Ovary (tissue), 9 donors: Measurements from ENCODE around the gene DYRK1A. TPM values are rescaled to one million over a fixed set of nuclear protein-coding genes. Genes with fewer than 3 reads are reported as not detected.

Experiments
- DNase-seq, 5 donors: peaks; one replicate each; pipeline ENCODE4 v3.0.0-alpha.2; 2019 to 2020
- H3K27ac ChIP-seq, 2 donors: fragments of 200-600 bp; one replicate each; pipeline versions ENCODE4 v1.5.1 to v1.8.0; 2019 to 2022
- H3K27me3 ChIP-seq: fragments of 200-600 bp; one replicate; pipeline ENCODE4 v1.8.0; 2022
- H3K36me3 ChIP-seq: fragments of 200-600 bp; sonication (generic); one replicate; pipeline ENCODE4 v1.5.1; 2019
- H3K4me1 ChIP-seq: one replicate; pipeline ENCODE4 v1.8.1; 2013; ENCODE audit warnings: mild to moderate bottlenecking, moderate library complexity; ENCODE audit not compliant: insufficient read depth
- H3K4me3 ChIP-seq: fragments of 200-600 bp; sonication (generic); one replicate; pipeline ENCODE4 v1.5.1; 2017
- H3K9me3 ChIP-seq, 2 donors: fragments of 200-600 bp in 1 of 2; sonication (generic) in 1 of 2; one replicate each; pipeline versions ENCODE4 v1.5.1 to v1.8.1; 2013 to 2019; ENCODE audit warnings: mild to moderate bottlenecking in 1 of 2, moderate library complexity in 1 of 2
- EP300 ChIP-seq: sonication (generic); formaldehyde crosslinking; IDR thresholded peaks from one replicate; pipeline ENCODE4 v1.6.1; 2017; ENCODE audit warnings: antibody characterized with exemption
- POLR2A ChIP-seq: fragments of 450-650 bp; IDR thresholded peaks from one replicate; pipeline ENCODE4 v1.6.1; 2017; ENCODE audit warnings: antibody characterized with exemption, mild to moderate bottlenecking, moderate library complexity
- WGBS, 3 donors: extraction: QIAGEN DNeasy Blood & Tissue Kit in 1 of 3; methylation state at CpG; one replicate each; pipeline versions ENCODE4 v1.1.5 to v1.1.7; 2013 to 2017; 5-methylcytosine and 5-hydroxymethylcytosine counted together
- intact Hi-C, 4 donors: fragments of 100-400 bp; cut with DNase I; formaldehyde crosslinking; loops; one replicate each; pipeline versions ENCODE4 v1.11.0 to v1.15.1; 2022 to 2023
- polyA plus RNA-seq, 2 donors: library from polyadenylated mRNA; stranded (reverse); fragments of 200-250 nt in 1 of 2; fragments of 350-450 nt in 1 of 2; fragmentation: Illumina TruSeq in 1 of 2; extraction: RNeasy Lipid Tissue Mini Kit (QIAGEN cat#74804) in 1 of 2; gene quantifications; one replicate each; pipeline ENCODE4 v1.2.3, GENCODE V29; 2013 to 2014
- total RNA-seq, 7 donors: library from RNA; depleted of rRNA in 2 of 7; stranded (reverse); fragments of >200 nt in 2 of 7; fragmentation: NEBNext Ultra II Directional in 3 of 7; extraction: Animal tissue kit (Norgen Biotek cat#: 25700) in 3 of 7; gene quantifications; one replicate each; pipeline versions ENCODE4 v1.1.0 to v1.2.4, GENCODE V29; 2016 to 2023
- TF ChIP-seq, protein P1 (sequence below), 3 donors: fragments of 450-650 bp in 2 of 3; fragments of 200-600 bp in 1 of 3; IDR thresholded peaks; one replicate each; pipeline versions ENCODE4 v1.5.1 to v1.8.0; 2016 to 2022; ENCODE audit warnings: antibody characterized with exemption in 3 of 3, mild to moderate bottlenecking in 1 of 3
- donor health status: DM: no; HTN: no; CAD: no; lungs with moderate emphysema.
- donor health status: DM: no; HTN: no; CAD: no.
- donor health status: Bipolar disorder and iron deficiency.
- donor health status: DM: yes; HTN: yes; CAD: no.
- donor health status: DM: no; HTN: no; CAD: no.
- donor health status: DM: yes; HTN: yes; CAD: no.

DYRK1A gene
- total and polyA plus RNA-seq, 9 donors = 30.9 to 89.0 (median 73.9) TPM

DNA sequence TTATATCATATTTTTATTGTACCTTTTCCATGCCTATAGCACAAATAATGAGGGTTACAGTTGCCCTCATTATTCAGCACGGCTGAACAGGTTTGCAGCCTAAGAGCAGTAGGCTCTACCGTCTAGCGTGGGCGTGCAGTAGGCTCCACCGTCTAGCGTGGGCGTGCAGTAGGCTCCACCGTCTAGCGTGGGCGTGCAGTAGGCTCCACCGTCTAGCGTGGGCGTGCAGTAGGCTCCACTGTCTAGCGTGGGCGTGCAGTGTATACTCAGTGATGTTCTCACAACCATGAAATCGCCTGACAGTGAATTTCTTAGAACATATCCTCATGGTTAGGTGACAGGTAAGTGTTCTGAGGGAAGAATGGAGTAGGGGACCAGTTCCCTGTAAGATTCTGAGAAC, 84.9 kb downstream of the DYRK1A start:
- Histone ChIP-seq H3K9me3 (no peaks in the 10 kb centered on the region), H3K4me3 (no peak overlapping the region), H3K4me1 (peaks cover 17% of the 10 kb centered on the region), H3K27ac (no peak overlapping the region), H3K27me3 (no peaks in the 10 kb centered on the region), H3K36me3 (no peaks in the 10 kb centered on the region)
- 93 to 96% (median 94%) methylated on average over 16 of the region's 16 CpGs for WGBS, 3 donors
- TF ChIP-seq EP300 (no peak), POLR2A (no peak)
- TF ChIP-seq, protein P1, sequence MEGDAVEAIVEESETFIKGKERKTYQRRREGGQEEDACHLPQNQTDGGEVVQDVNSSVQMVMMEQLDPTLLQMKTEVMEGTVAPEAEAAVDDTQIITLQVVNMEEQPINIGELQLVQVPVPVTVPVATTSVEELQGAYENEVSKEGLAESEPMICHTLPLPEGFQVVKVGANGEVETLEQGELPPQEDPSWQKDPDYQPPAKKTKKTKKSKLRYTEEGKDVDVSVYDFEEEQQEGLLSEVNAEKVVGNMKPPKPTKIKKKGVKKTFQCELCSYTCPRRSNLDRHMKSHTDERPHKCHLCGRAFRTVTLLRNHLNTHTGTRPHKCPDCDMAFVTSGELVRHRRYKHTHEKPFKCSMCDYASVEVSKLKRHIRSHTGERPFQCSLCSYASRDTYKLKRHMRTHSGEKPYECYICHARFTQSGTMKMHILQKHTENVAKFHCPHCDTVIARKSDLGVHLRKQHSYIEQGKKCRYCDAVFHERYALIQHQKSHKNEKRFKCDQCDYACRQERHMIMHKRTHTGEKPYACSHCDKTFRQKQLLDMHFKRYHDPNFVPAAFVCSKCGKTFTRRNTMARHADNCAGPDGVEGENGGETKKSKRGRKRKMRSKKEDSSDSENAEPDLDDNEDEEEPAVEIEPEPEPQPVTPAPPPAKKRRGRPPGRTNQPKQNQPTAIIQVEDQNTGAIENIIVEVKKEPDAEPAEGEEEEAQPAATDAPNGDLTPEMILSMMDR (IDR thresholded peaks at IDR 0.05) = no peak
- intact Hi-C loops = no loop called here
- no peak for DNase-seq

DNA sequence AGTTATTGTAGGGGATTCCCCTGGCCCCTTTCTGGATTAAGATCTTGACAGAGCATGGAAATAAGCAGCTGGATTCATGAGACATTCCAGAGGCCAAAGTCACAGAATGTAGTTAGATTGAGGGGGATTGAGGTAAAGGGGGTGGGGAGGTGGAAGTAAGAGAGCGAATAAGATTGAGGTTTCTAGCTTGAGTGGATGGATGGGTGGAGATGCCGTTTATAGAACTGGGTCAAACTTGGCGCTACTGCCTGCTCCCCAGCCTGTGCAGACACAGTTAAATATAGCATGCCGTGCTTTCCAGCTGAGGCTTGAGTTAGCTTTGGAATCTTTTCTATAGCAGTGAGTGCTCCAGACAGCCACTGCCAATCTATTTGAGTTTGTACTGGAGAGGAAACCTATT, 85.7 kb downstream of the DYRK1A start:
- Histone ChIP-seq H3K27me3 (no peaks in the 10 kb centered on the region), H3K9me3 (no peaks in the 10 kb centered on the region), H3K36me3 (no peaks in the 10 kb centered on the region), H3K4me1 (peaks cover 16% of the 10 kb centered on the region), H3K4me3 (no peak overlapping the region), H3K27ac (no peak overlapping the region)
- TF ChIP-seq EP300 (no peak), POLR2A (no peak)
- TF ChIP-seq, protein P1 (IDR thresholded peaks at IDR 0.05) = no peak
- intact Hi-C loops = no loop called here
- WGBS, 3 donors = 48 to 63% (median 51%) methylated on average over 4 of the region's 4 CpGs
- no peak for DNase-seq

DNA sequence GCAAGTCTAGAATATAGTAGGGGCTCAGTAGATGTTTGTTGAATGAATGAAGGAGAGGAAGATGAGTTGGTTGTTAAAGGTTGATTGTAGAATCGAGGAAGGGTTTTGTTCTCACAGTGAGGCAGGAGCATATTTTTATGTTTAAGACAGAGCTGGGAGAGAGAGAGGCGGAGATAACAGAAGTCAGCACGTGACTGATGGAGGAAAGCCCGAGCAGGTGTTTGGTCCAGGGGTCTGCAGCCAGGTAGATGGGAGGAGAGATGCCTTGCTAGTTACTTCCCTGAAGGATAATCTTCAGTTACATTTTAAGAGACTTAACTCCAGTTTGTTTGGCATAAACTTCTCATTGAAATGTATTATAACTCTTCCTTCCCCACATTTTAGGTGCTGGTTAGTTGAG, 86.8 kb downstream of the DYRK1A start:
- Histone ChIP-seq H3K27me3 (no peaks in the 10 kb centered on the region), H3K9me3 (no peaks in the 10 kb centered on the region), H3K4me3 (no peak overlapping the region), H3K4me1 (peaks cover 20% of the 10 kb centered on the region), H3K36me3 (no peaks in the 10 kb centered on the region), H3K27ac (no peak overlapping the region)
- no peak for DNase-seq
- TF ChIP-seq, protein P1 (IDR thresholded peaks at IDR 0.05) = no peak
- TF ChIP-seq EP300 (no peak), POLR2A (no peak)
- 79 to 86% (median 83%) methylated on average over 4 of the region's 4 CpGs for WGBS, 3 donors
- intact Hi-C loops = no loop called here

DNA sequence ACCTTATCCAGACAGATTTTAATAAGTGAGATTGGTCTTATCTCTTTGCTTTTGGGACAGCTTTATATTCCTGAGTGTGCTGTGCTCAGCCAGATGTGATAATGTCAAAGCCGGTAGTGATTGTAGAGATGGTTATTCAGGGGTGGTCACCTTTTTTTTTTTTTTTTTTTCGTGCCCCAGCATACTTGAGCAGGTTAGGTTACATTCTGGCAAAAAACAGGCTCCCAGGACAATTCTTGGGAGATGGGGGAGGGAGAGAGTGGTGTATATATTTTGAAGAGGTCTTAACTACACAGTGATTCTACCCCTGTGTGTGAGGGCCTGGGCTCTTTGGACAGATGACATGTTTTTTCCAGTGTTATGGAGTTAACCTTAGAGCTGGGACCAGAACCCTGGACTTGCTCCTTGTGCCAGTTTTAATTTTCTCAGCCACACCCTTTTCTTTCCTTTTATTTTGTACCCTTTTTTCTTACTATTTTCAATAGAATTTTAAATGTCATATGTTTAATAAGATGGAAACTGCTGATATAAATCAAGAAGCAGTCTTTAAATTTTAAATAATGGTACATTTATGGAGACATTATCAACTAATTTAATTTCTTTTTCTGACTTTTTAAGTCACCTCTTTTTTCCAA, 88.4 kb downstream of the DYRK1A start:
- no peak overlapping the region for H3K27ac ChIP-seq

More for the DNA sequence above, 88.4 kb downstream of the DYRK1A start:
- no peaks in the 10 kb centered on the region for H3K9me3 ChIP-seq
- no peak for DNase-seq
- no peak overlapping the region for H3K4me3 ChIP-seq
- WGBS, 3 donors = 60 to 76% (median 75%) methylated on average over 2 of the region's 2 CpGs
- TF ChIP-seq EP300 (no peak), POLR2A (no peak)
- TF ChIP-seq, protein P1 (IDR thresholded peaks at IDR 0.05) = no peak
- no peaks in the 10 kb centered on the region for H3K36me3 ChIP-seq
- no peaks in the 10 kb centered on the region for H3K27me3 ChIP-seq
- H3K4me1 ChIP-seq = peaks cover 23% of the 10 kb centered on the region
- intact Hi-C loops = no loop called here
